ENCODE measurements around the gene TTC33.
A peak's percentile ranks its signal among the peaks of the same experiment; 100 is the strongest.

TTC33 gene

DNA sequence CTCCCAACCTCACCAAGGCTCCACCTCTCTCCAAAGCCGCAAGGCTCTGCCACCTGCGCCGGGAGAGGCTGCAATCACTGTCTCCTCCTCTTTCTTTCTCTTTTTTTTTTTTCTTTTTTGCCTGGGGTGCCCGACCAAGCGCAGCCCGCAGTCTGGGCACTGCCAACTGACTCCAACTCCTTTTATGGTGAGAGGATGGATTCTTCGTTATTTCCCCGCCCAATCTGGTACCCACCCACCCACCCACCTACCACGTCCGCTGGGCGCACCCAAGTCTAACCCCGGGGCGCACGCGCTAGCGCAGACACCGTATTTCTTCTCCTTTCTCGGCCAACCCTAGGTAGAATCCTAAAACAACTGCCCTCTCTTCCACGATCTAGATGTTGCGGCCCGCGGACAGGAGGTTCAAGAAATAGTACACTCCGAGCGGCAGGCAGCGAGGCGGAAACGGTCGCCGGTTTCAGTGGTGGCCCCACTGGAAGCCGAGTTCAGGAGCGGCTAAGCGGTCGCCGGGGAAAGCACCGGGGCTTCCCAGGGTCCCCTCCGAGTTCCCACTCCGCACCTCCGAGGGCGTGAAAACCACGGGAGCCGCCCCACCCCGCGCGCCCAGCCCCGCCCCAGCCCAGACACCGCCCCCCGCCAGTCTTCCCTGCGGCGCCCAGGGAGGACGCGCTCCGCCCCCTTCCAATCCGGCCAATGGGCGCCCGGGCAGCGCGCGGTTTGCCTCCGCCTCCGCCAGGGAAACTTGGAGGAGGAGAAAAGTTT, 76.4 kb downstream of the TTC33 start:
- FAIRE-seq = no peak

DNA sequence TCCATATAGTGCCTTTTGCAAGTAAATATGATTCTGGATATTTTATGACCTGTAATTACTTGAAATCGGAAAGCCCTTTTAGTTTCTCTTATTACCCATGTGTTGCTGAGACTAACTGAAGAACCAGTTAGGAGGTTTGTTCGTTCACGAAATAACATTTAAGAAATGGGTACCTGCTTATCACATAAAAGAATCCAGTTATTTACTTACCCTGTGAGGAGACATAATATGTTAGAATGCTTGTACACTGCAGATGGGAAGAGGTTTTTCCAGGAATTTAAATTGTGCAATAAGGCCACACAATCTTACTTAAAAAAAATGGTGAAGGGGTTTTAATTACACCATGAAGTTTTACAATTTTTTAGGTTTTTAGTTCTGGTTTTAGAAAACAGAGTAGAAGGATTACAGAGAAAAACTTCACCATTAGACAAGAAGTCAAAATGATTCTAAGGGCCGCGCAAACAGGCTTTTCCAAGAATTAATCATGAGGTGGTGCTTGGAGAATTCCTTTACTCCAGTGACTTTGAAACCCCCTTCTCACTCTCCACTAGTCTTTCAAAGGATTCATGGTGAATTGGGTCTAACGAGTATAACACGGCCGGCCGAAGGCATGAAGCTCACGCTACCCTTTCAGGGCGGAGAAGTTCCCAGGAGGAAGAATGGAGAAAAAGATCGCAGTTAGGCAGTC, 77.2 kb downstream of the TTC33 start:
- FAIRE-seq = no peak

DNA sequence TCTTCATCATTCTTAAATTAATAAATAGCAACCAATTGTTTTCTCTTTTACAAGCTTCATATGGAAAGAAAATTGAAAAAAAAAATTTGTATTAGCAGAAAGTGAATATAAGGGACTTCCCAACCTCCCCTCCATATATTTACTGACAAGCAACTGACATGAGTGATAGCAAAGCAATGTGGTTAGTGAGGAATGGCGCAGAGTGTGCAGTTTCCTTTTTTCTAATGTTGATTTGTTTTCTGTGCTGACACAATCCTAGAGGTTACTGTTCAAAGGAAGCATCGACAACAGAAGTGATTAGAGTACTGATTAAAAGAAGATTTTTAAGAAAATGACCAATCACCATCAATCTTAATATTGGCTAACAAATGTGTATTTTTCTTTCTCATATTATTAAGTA, 77.7 kb downstream of the TTC33 start:
- FAIRE-seq = no peak

DNA sequence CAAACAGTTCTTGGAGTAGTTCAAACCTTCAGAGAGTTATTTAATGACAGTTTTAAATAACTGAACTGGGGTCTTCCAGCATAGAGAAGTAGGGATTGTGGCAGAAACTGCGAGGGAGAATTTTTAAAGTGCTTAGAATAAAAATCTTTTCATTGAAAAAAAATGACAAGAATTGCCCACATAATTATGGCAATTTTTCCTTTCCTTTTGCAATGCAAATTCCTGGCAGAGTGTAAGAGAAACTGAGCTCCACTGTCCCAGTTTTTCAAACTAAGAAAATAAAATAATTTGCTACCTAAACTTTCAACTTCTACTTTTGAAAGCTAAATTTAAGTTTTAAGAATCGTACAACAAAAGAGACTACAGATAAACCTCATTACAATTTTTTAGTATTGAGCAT, 78.3 kb downstream of the TTC33 start:
- FAIRE-seq = no peak

DNA sequence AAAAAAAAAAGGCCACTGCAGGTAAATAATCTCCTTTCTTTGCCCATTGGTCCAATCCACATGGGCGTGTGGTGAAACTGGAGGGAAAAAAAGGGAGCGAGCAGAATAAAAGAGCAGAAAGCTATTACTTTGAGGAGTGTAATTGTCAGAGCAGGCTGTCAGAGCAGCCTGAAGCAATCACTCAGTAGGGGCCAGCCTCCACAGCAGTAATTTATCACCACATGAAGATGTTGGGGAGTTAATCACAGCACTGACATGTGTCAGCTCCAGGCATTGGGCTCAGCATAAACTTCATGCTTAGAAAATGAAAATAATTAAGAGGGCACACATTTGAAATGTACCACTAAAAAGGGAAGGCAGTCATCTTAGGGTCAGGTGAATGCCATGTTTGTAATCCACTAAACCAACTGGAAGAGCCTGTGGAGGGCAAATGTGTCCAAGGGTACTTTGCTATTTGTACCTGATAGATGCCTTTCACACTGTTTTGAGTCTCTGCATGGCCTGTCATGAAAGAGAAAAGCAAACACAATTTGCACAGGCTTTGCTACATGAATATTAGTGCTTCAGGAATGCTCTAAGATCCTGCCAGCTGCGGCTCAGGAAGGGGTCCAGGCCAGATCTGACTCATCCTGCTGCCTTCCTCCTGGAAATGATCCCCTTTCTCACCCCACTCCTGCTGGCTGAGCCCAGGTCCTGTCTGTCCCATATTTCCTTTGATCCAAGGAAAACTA, 79.0 kb downstream of the TTC33 start:
- no peak for FAIRE-seq

DNA sequence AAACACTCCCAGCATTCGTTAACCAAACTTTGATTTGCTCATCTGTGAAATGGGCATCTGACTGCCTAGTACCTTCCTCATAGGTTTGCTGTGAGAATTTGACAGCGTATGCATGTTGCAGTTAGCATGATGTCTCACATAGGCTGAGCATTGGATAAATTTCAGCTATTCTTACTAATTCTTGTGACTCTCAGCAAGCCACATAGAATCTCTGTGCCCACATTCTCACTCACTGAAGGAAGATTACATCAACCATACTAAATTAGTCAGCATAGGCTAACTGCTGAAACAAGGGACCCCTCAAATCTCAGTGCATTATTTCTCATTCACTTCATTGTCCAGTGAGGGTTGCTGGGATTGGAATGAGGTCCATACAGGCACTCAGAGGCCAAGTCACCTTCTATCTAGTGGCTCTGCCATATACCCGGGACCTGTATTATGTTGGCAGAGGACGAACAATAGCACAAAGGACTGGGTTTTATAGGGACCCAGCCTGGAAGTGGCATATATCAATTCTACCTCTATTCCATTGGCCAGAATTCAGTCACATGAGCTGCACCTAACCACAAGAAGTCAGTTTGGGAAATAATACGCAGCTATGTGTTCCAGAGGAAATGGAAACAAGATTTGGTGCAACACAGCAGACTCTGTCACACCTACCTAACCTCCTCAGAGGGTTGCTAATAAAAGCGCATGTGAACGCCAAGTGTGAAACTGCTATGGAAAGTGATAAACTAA, 80.2 kb downstream of the TTC33 start:
- no peak for FAIRE-seq

DNA sequence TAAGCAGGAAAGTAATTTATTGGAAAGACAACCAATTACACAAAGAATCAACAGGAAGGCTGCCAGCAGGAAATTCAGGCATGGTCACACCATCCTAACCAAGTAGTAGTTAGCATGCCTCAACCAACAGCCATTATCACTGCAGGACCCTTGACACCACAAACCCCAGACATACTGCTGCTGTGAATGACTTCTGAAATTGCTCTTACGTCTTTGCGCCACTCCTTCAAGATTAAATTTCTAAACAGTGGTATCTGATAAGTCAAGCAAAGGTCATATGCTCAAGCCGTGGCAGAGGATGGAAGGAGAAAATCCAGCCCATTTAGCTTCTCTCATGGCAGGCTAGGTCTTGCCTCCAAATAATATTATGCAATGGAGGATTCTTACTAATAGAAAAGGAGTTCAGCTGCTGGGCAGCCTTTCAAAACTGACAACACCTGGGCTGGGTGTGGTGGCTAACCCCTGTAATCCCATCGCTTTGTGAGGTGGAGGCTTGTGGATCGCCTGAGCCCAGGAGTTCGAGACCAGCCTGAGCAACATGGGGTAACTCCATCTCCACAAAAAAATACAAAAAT, 81.0 kb downstream of the TTC33 start:
- no peak for FAIRE-seq

DNA sequence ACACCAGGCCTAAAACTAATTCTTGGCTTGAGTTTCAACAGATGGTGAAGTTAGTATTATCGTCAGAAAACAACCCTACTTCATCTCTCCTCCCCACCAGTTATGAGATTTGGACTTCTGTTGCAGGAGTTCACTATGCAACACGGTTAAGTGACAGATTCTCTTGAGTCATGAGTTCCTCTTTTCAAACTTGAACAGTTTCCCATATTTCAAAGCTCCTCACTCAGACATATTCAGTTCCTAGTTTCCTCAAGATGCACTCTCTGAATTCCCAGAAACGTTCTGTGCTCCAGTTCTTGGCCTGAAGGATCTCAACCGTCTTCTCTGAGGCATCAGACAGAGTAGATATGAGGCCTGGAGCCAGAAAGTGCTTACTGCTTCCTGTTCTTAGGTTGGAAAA, 83.3 kb downstream of the TTC33 start:
- FAIRE-seq = no peak

DNA sequence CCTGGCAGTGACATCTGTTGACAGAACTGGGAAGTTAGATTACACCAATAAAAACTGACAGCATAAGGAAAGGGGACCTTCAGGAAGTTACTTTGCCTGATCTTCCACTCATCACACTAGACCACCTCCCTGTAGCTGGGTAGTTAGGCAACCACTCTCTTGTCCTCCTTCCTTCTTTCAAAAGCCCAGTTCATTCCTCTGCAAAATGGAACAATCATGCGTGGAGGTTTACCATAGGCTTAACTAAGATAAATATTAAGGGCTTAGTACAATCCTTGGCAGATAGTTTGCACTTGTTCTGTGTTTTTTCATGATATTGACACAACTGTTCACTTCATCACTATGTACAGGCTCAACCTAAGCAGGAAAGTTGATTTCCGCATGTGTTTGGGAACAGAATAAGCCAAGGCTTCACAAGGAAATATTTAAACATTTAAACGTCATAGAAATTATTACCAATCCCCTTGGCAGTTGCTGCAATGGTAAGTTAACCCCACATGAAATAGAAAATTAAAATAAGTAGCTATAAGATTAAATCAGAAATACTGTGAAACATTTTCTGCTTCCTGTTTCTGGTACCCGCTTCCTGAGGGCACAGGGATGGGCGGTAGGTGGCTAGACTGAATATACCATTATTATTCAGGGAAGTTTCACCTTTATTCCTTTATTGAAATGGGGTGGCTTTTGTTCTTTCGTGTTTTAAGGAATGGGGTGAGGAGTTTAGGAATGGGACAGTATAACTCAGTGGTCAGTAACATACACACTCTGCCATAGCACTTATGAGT, 86.0 kb downstream of the TTC33 start:
- no peak for FAIRE-seq

DNA sequence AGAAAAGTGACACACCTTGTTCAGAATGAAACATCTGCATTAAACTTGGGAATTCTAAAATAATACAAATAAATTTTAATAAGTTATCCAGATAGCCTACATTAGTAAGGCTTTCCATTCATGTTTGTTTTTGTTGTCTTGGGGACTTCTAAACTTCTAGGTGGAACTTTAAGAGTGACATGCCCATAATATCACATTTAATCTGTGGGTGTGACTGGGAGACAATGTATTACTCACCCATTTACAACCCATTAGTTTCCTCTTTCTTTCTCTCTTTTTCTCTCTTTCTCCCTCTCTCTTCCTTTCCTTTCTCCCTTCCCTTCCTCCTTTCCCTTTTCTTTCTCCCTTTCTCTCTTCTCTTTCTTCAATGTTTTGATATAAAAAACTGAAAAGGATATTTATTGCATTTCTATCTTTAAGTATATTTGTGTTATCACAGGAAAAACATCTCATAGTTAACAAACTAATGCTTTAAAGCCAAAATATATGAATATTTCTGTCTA, 88.5 kb downstream of the TTC33 start:
- no peak for FAIRE-seq

DNA sequence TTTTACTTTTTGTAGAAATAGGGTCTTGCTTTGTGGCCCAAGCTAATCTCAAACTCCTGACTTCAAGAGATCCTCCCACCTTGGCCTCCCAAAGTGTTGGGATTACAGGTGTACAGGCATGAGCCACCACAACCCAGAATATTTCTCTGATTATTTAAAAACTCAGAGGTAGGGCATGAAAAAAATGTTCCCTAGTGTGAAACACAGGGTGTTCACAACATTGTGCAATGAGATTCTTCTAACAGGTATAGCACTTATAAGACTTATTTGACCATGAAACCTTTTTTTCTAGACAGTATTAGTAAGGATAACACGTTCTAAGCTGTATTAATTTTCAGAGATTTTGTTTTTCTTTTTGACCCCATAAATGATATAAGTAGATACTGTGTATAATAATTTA, 89.1 kb downstream of the TTC33 start:
- no peak for FAIRE-seq

DNA sequence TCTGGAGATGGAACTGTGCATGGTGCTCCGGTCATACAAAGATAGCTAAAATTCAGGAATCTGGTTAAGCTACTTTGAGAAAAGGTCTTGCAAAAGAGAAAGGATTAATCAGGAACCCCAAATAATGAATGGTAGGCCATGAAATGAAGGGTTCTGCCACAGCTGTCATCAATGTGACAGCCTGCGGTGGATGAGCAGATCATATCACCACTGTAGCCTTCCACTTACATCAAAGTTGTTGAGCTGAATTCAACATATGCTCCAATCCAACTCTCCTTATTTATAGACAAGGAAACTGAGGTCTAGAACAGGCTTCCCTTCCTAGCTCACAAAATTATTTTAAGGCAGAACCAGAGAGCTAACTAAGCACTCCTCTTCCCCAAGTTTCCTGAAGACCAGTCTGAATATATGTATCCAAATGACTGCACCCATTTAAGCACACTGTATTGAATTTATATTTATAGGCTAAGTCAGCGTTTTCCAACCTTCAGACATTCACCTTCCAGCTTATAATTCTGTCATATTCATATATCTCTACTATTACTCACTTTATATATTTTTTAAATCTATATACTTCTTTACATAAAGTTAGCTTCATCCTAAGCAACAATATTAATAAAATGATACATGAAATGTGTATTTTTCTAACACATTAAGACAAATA, 90.0 kb downstream of the TTC33 start:
- FAIRE-seq = no peak

DNA sequence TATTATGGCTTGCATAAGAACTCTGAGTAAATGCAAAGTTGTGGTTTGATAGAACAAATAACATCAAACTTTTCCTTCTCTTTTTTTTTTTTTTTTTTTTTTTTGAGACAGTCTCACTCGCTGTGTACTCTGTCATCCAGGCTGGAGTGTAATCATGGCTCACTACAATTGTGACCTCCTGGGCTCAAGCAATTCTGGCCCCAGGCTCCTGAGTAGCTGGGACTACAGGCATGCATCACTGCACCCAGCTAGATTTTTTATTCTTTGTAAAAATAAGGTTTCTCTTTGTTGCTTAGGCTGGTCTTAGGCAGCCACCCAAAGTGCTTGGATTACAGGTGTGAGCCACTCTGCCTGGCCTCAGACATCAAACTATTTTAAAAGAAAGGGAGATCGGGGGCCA, 95.0 kb downstream of the TTC33 start:
- FAIRE-seq = no peak

DNA sequence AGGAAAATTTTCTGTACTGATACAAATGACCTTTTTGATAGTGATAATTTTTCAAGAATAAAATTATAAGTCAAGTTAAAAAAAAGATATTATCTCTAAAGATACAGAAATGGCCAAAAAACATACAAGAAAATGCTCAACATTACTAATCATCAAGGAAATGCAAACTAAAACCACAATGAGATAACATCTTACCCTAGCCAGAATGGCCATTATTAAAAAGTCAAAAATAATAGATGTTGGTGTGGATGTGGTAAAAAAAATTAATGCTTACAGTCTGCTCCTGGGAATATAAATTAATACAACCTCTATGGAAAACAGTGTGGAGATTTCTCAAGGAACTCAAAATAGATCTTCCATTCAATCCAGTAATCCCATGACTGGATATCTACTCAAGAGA, 99.0 kb downstream of the TTC33 start:
- FAIRE-seq = no peak

DNA sequence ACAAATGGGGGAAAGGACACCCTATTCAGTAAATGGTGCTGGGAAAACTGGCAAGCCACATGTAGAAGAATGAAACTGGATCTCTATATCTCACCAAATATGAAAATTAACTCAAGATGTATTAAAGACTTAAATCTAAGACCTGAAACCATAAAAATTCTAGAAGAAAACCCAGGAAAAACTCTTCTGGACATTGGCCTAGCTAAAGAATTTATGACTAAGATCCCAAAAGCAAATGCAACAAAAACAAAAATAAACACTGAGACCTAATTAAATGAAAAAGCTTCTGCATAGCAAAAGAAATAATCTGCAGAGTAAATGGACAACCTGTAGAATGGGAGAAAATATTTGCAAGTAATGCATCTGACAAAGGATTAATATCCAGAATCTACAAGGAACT, 99.7 kb downstream of the TTC33 start:
- peak; percentile 10 for FAIRE-seq

DNA sequence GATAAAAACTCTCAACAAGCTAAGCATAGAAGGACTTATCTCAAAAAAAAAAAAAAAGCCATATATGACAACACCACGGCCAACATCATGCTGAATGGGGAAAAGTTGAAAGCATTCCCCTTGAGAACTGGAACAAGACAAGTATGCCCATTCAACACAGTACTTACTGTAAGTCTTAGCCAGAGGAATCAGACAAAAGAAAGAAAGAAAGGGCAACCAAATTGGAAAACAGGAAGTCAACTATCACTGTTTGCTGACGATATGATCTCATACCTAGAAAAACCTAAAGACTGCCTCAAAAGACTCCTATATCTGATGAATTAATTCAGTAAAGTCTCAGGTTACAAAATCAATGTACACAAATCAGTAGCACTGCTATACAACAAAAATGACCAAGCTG, 100.6 kb downstream of the TTC33 start:
- no peak for FAIRE-seq

DNA sequence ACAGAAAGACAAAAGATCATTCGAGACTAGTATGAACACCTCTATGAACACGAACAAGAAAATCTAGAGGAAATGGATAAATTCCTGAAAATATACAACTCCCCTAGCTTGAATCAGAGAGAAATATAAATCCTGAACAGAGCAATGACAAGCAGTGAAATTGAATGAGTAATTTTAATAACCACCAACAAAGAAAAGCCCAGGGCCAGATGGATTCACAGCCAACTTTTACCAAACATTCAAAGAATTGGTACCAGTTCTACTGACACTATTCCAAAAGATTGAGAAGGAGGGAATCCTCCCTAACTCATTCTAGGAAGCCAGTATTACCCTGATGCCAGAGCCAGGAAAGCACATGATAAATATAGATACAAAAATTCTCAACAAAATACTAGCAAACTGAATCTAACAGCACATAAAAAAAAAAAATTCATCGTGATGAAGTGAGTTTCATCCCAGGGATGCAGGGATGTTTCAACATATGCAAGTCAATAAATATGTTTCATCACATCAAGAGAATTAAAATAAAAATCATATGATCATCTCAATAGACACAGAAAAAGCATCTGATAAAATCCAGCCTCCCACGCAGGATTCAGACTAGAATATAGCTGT, 101.3 kb downstream of the TTC33 start:
- no peak for FAIRE-seq

DNA sequence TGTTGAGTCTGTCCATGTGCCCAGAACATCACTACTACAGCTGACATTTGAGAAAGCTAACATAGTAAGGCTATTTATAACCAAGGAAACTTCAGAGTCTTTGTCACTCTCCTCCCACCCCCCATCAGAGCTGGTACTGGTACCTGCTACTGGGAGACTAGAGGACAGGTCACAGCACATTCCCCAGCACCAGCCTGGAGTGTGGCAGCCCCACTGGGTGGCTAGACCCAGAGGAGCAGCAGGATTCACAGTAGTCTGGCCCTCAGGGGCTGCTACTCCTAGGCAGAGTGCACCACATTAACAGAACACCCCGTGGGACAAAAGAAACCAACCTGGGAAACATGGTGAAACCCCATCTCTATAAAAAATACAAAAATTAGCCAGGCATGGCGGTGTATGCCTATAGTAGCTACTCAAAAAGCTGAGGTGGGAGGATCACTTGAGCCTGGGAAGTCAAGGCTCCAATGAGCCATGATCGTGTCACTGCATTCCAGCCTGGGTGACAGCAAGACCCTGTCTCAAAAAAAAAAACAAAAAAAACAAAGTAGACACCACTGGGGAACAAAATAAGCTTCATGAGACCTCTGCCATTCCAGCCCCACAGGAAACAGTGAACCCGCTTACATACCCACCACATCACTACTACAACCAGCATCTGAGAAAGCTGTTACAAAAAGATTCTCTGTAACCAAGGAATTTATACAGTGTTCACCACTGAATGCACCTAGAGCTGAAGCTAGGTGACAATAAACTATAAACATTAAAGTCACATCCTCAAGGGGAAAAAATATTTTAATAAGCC, 102.3 kb downstream of the TTC33 start:
- FAIRE-seq = no peak

DNA sequence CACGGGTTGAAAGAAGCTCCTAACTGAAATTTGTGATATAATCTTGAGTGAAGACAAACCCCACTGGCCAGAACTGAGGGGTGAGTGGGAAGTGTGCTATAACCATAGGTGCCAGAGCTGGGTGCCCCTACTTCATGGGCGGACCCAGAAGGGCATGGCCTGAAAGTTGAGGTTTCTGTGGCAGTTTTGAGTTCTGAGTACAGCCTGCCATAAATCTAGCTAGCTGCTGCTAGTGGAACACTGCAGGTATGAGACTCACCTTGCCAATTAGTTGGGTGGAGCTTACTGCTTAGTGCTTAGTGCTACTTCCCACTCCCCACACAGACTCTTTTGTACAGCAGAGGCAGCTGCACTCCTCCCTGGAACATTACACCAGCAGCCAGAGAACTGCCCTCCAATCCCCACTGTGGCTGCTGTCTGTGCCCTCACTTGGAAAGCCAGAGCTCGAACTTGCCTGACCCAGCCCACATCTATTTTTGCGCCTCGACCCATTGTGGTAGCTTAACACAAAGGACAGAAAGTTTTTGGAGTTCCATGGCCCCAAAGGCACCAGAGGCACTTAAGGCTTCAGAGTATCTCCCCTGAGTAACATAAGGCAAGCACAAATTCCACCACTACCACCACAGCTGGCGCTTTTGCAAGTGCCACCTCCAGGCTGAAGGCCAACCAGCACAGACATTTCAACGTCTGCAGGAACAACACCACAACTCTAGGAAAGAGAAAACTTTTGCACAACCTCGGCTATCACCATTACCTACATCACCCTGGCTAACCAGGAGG, 103.1 kb downstream of the TTC33 start:
- no peak for FAIRE-seq
